ENCODE data around the gene COPS3.

GRCh38 chr17:17256316-17256715 is 24.7 kb downstream of the COPS3 start:
- TF ChIP-seq, protein P1, sequence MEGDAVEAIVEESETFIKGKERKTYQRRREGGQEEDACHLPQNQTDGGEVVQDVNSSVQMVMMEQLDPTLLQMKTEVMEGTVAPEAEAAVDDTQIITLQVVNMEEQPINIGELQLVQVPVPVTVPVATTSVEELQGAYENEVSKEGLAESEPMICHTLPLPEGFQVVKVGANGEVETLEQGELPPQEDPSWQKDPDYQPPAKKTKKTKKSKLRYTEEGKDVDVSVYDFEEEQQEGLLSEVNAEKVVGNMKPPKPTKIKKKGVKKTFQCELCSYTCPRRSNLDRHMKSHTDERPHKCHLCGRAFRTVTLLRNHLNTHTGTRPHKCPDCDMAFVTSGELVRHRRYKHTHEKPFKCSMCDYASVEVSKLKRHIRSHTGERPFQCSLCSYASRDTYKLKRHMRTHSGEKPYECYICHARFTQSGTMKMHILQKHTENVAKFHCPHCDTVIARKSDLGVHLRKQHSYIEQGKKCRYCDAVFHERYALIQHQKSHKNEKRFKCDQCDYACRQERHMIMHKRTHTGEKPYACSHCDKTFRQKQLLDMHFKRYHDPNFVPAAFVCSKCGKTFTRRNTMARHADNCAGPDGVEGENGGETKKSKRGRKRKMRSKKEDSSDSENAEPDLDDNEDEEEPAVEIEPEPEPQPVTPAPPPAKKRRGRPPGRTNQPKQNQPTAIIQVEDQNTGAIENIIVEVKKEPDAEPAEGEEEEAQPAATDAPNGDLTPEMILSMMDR (IDR thresholded peaks at IDR 0.05): no peak
- no peak for TF ChIP-seq POLR2A (IDR thresholded peaks at IDR 0.05)
- TF ChIP-seq POLR2AphosphoS5 (IDR thresholded peaks at IDR 0.05; ENCODE audit: insufficient read depth in 1 of 2, low read depth in 1 of 2): no peak
